HG03039 (cell line): ENCODE measurements around the gene UTS2R.

Experiments used
- ATAC-seq: cut with Tn5 transposase; IDR thresholded peaks from one replicate; pipeline ENCODE4 v1.9.1; 2021; ENCODE audit warnings: mild to moderate bottlenecking, moderate library complexity; ENCODE audit not compliant: unreplicated experiment

UTS2R gene

DNA sequence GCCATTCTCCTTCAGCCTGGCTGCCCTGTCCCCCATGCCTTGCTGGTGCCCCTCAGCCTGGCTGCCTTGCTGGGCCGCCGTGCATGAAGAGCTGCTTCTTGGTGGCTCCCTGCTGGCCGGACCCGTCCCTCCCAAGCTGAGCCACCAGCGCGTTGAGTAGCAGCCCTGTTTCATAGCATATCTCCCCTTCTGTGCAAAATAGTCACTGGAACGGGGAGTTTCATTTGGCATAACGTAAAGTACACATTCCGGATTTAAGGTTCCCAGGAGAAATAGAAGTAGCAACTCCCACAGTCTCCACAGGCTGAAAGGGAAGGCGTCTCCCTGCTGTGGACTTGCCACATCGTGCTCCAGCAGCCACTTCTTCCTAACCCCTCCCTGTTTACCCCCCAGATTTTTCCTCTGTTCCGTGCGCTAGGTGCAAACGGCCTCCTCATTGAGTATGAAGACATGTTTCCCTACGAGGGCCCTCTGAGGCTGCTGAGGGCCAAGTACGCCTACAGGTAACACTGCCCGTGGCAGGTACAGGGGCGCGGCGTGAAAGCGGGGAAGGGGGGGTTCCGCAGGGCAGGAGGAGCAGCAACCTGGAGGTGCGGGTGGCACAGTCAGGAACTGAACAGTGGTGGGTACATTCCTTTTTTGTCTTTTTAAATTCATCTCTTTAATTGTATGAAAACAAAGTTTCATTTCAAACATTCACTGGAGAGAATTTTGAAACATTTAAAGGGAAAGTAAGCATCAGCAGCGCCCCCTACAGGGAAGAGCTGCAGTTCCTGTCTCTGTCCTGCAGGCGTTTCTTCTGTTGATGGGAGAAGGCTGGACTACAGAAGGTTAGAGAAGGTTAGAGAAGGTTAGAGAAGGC lies 52.7 kb downstream of the UTS2R start:
- no peak for ATAC-seq

DNA sequence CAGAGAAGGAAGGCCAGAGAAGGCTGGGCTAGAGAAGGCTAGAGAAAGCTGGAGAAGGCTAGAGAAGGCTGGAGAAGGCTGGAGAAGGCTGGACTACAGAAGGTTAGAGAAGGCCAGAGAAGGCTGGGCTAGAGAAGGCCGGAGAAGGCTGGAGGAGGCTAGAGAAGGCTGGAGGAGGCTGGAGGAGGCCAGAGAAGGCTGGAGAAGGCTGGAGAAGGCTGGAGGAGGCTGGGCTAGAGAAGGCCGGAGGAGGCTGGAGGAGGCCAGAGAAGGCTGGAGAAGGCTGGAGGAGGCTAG lies 53.2 kb downstream of the UTS2R start:
- no peak for ATAC-seq
